Large intestine (tissue), 3 donors: ENCODE results near the gene PRICKLE2. TPM values are rescaled to one million over a fixed set of nuclear protein-coding genes. Genes with fewer than 3 reads are reported as not detected.

Source experiments
- DNase-seq, 2 donors: peaks; one replicate each; pipeline versions ENCODE4 v3.0.0 to v3.0.0-alpha.2; 2013
- H3K27ac ChIP-seq: one replicate; pipeline ENCODE4 v1.5.1; 2013; ENCODE audit warnings: low read length
- H3K27me3 ChIP-seq: 2 replicates; pipeline ENCODE4 v1.6.1; 2013; ENCODE audit warnings: low read length; ENCODE audit not compliant: control insufficient read depth, insufficient read depth
- H3K36me3 ChIP-seq: 2 replicates; pipeline ENCODE4 v1.6.1; 2013; ENCODE audit warnings: low read length; ENCODE audit not compliant: control insufficient read depth, insufficient read depth
- H3K4me1 ChIP-seq: one replicate; pipeline ENCODE4 v1.6.1; 2013; ENCODE audit warnings: low read length; ENCODE audit not compliant: control insufficient read depth, insufficient read depth
- H3K4me3 ChIP-seq: one replicate; pipeline ENCODE4 v1.5.1; 2013; ENCODE audit warnings: low read length
- H3K9me3 ChIP-seq: one replicate; pipeline ENCODE4 v1.6.1; 2013; ENCODE audit warnings: mild to moderate bottlenecking, low read depth, low read length, moderate library complexity; ENCODE audit not compliant: control insufficient read depth
- WGBS: methylation state at CpG from one replicate; pipeline ENCODE4 v1.1.5; 2013; ENCODE audit warnings: low lambda C conversion rate; ENCODE audit not compliant: insufficient coverage; 5-methylcytosine and 5-hydroxymethylcytosine counted together
- polyA plus RNA-seq: library from polyadenylated mRNA; unstranded; fragments of 120-200 nt; gene quantifications from one replicate; pipeline ENCODE4 v1.2.1, GENCODE V29; 2013

Gene PRICKLE2
- polyA plus RNA-seq, 1 donor = 10.5 TPM

DNA sequence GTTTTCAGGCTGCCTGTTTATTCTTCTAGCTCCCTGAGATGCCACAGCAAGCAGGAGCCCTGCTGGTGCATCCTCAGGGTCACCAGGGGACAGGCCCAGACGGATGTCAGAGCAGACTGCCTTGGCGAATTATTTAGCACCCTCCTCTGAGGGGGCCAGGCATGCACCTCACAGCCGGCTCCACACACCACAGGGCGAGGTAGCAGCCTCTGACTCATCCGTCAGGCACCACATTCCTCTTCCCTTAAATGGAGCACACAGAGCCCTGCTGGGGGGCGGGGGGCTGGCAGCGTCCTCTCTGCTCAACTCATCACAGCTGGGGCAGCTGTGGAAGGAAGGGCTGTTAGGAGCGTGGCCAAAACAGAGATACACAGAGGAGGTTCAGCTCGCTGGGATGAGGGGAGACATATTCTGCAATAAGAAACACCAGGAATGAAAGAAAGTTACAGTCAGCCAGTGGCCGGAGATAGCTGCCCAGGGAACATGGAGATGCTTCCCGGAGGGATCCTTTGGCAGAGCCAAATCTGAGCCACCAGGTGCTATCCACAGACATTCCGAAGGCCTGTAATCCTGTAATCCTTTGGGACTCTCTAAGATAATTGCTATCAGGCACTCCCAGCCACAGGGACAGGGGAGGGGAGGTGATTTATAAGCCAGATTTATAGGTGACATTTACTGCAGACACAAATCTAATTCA lies 13.9 kb upstream of the PRICKLE2 start:
- peak overlapping the region; percentile 47 for H3K27ac ChIP-seq
- no peaks in the 10 kb centered on the region for H3K27me3 ChIP-seq
- peak; percentile 32 to 54 for DNase-seq
- no peak overlapping the region for H3K4me3 ChIP-seq
- H3K9me3 ChIP-seq = peaks cover 6% of the 10 kb centered on the region
- WGBS = no CpG with 5 or more reads among the region's 12 CpGs
- peaks cover 6% of the 10 kb centered on the region for H3K36me3 ChIP-seq
- H3K4me1 ChIP-seq = peaks cover 4% of the 10 kb centered on the region

DNA sequence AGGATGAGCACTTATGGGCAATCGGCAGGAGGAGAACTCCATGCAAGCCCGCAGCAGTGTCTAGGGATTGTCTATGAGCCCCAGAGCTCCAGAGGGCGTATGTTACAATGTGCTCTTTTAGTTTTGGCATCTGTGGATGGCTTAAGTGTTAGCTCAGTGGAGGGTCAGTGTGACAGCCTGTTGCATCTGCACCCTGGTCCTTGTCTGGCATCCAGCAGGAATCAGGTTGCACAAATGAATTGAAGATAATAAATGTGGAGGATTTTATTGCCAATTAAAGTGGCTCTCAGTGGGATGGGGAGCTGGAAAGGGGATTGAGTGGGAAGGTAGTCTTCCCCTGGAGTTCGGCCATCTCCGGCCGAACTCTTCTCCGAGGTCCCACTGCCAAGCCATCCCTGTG lies 11.8 kb upstream of the PRICKLE2 start:
- peaks cover 6% of the 10 kb centered on the region for H3K9me3 ChIP-seq
- peaks cover 6% of the 10 kb centered on the region for H3K36me3 ChIP-seq
- no peak overlapping the region for H3K4me3 ChIP-seq
- no peak overlapping the region for H3K27ac ChIP-seq
- peaks cover 4% of the 10 kb centered on the region for H3K4me1 ChIP-seq
- no peaks in the 10 kb centered on the region for H3K27me3 ChIP-seq
- no peak for DNase-seq
- no CpG with 5 or more reads among the region's 7 CpGs for WGBS

DNA sequence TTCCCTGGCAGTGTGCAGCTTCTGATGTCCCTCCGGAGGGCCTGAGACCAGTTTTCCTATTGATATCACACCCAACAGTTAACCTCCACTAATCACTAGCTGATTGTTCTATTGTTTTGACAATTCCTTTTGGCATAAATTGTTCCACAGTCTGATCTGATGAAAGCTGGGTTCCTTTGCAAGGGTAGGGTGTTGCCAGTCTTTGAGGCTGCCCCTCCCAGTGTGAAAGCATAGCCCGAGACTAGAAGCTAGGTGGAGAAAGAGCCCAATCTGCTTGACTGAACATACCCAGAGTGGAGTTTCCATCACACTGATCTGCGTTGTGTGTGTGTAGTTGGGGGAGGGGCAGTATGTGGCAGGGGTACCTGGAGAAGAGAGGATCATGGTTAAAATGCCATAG lies 10.3 kb upstream of the PRICKLE2 start:
- Histone ChIP-seq H3K27me3 (no peaks in the 10 kb centered on the region), H3K4me3 (no peak overlapping the region), H3K9me3 (peaks cover 6% of the 10 kb centered on the region), H3K27ac (no peak overlapping the region), H3K36me3 (peaks cover 6% of the 10 kb centered on the region), H3K4me1 (peaks cover 4% of the 10 kb centered on the region)
- DNase-seq = no peak
- whole genome bisulfite sequencing = no CpG with 5 or more reads among the region's 3 CpGs

DNA sequence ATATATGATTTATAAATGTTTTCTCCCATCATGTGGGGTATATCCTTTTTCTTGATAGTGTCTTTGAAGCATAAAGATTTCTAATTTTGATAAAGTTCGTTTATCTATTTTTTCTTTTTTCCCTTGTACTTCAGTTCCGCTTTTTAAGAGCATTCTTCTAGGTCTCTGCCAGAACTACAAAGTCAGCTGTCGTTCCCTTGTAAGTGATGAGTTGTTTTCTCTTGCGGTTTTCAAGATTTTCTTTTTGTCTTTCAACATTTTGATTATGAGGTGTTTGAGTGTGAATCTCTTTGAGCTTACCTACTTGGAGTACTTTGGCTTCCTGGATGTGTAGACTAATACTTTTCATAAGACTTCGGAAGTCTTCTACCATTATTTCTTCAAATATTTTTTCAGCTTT lies 9.3 kb upstream of the PRICKLE2 start:
- H3K4me1 ChIP-seq = peaks cover 4% of the 10 kb centered on the region
- H3K27ac ChIP-seq = no peak overlapping the region
- WGBS = 97% methylated on average over 4 of the region's 5 CpGs
- no peaks in the 10 kb centered on the region for H3K27me3 ChIP-seq
- H3K4me3 ChIP-seq = no peak overlapping the region
- DNase-seq = no peak
- peaks cover 6% of the 10 kb centered on the region for H3K9me3 ChIP-seq
- H3K36me3 ChIP-seq = peaks cover 6% of the 10 kb centered on the region

DNA sequence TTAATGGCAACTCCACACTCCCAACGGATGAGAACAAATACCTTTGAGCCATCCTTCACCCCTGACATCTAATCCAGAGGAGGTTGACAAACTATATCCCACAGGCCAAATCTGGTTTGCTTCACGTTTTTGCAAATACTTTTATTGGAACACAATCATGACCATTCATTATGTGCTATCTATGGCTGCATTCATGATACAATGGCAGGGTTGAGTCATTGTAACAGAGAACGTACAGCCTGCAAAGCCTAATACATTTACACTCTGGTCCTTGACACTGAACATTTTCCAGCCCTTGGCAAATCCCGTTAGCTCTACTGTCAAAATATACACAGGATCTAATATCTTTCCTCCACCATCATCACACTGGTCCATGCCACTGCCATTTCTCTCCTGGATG lies 7.6 kb upstream of the PRICKLE2 start:
- no peak overlapping the region for H3K4me3 ChIP-seq
- H3K27ac ChIP-seq = no peak overlapping the region
- peaks cover 5% of the 10 kb centered on the region for H3K36me3 ChIP-seq
- no peak for DNase-seq
- peaks cover 6% of the 10 kb centered on the region for H3K9me3 ChIP-seq
- H3K27me3 ChIP-seq = no peaks in the 10 kb centered on the region
- no peaks in the 10 kb centered on the region for H3K4me1 ChIP-seq
- 80% methylated on average over 1 of the region's 4 CpGs for WGBS

DNA sequence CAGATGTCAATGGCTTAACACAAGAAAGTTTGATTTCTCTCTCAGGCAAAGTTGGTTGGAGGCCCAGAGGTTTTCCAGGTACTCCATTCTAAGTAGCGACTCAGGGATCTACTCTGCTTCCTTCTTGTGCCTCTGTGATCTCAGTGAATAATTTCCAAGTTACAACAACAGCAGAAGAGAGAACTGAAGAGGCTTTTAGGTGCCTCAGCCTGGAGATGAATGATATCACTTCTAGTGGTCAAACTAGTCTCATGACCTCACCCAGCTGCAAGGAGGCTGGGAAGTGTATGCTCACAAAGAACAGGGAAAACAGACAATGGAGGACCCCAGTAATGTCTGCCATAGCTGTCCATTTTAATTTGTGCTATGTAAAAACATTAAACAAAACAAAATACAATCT lies 4.6 kb upstream of the PRICKLE2 start:
- no peaks in the 10 kb centered on the region for H3K27me3 ChIP-seq
- WGBS = 100% methylated on average over 1 of the region's 1 CpG
- H3K9me3 ChIP-seq = no peaks in the 10 kb centered on the region
- no peaks in the 10 kb centered on the region for H3K4me1 ChIP-seq
- H3K4me3 ChIP-seq = no peak overlapping the region
- no peak overlapping the region for H3K27ac ChIP-seq
- no peaks in the 10 kb centered on the region for H3K36me3 ChIP-seq
- no peak for DNase-seq

DNA sequence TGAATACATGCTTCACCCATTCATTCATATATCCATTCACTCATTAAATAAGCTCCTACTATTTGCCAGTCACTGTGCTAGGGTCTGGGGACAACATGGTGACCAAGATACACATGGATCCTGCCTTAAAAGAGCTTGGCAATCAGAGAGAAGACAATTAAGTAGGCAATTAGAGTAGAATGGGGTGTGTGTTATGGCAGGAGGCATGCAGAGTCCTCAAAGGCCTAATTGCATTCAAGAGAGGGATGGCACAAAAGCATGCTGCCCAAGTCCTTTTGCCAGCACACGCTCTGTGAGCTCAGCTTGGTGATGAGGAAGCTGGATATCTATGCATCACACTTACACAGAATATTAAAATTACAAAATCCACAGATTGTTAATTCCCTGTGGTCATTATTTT lies 2.8 kb upstream of the PRICKLE2 start:
- H3K4me1 ChIP-seq = no peaks in the 10 kb centered on the region
- H3K27me3 ChIP-seq = no peaks in the 10 kb centered on the region
- H3K9me3 ChIP-seq = no peaks in the 10 kb centered on the region
- H3K36me3 ChIP-seq = no peaks in the 10 kb centered on the region
- no peak for DNase-seq
- WGBS = no CpG with 5 or more reads among the region's 1 CpG
- no peak overlapping the region for H3K27ac ChIP-seq
- no peak overlapping the region for H3K4me3 ChIP-seq

DNA sequence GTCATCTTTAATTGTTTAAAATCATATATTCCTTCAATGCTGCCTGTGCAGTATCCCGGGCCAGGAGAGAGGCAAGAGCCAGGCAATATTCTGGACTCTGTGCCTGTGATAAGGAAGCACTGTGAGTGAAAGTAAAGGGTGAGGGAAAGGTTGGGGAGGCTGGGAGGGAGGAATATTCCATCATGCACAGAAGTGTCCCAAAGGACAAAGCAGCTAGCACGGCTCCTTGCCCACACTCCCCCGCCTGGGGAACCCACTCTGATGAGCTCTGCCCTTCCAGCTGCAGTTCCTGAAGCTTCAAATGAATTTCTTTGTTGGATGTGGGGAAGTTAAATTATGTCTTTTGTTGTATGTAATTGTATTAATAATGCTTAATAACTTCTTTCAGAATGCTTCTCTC lies 1.5 kb upstream of the PRICKLE2 start:
- H3K9me3 ChIP-seq = no peaks in the 10 kb centered on the region
- 33% methylated on average over 1 of the region's 3 CpGs for WGBS
- H3K27me3 ChIP-seq = no peaks in the 10 kb centered on the region
- H3K4me3 ChIP-seq = no peak overlapping the region
- no peak overlapping the region for H3K27ac ChIP-seq
- no peak for DNase-seq
- H3K4me1 ChIP-seq = no peaks in the 10 kb centered on the region
- H3K36me3 ChIP-seq = no peaks in the 10 kb centered on the region

DNA sequence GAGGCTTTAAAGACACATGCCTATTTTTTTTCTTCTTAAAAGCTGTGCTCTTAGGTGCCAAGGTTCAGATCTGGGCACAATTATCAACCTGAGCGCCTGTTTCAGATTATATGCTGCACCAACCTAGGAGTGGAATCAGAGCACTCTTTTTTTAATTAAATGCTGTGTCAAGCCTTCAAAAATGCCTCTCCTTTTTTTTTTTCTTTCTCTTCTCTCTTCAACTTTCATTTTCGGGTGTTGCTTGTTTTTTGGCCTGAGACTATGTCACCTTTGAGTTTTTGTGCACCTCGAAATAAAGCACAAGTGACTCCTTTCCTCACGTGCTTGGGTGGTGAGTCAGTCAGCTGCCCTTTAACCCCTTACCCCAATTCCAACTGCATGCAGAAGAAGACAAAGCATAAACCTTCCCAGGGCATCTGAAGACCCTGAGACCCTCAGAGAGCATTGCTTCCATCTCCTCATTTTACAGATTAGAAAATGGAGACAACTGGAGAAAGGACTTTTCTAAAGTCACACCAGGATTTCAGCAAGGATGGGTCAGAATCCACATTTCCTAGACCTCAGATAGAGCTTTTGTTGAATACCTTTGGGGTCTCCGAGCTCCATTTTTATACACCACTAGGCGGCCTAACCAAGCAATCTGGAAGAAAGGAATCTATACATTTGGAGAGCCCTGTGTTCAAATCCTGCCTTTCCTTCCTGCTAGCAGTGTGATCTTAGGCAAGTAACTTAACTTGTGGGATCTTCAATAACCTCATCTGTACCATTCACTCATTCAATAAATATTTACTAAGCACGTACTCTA lies 631 bp upstream of the PRICKLE2 start:
- Histone ChIP-seq H3K4me1 (no peaks in the 10 kb centered on the region), H3K9me3 (no peaks in the 10 kb centered on the region), H3K27me3 (no peaks in the 10 kb centered on the region), H3K36me3 (no peaks in the 10 kb centered on the region), H3K27ac (peak overlapping the region; percentile 71), H3K4me3 (no peak overlapping the region)
- DNase-seq = no peak
- WGBS = 100% methylated on average over 1 of the region's 7 CpGs

DNA sequence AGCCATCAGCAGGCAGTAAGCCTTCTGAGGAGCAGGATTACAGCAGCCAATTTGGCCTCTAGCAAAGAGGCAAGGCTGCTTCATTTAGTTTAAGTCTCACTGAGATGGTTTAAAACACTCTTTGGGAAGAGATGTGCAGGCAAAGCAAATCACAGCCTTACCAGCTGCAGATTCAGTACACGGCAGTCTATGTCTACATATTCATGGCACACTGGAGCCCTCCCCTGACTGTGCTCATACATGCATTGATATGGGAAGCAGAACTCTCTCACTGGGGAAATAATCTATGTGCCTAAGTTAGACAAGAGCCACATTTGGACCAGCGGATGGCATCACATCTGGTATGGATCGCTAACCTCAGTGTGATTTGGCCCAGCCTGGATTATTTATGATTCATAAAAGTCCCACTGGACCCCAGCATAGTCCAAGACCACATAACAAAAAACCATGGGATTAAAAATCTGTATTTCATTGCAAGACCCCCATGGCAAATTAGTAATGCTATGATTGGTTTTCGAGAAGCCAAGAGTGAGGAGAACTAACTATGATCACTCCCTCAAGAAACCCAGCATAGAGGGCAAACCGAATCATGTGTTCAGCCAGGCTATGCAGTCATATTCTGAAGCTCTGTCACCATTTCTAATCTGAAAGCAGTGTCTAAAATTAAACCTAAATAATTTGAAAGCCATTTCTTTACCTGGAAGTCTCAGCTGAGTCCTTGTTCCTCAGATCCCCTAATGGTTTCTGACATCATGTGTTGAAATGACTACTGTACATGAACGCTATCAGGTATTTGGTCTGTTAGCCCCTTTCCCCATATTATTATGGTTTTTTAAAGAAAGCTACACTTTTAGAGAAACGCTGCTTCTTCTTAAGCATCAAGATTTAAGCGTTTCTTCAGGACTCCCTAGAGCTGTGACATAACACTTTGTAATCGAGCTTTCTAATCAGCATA lies 1.2 kb downstream of the PRICKLE2 start:
- WGBS = 100% methylated on average over 1 of the region's 9 CpGs
- no peak for DNase-seq

More for the DNA sequence above, 1.2 kb downstream of the PRICKLE2 start:
- no peaks in the 10 kb centered on the region for H3K27me3 ChIP-seq
- no peaks in the 10 kb centered on the region for H3K4me1 ChIP-seq
- no peaks in the 10 kb centered on the region for H3K36me3 ChIP-seq
- peak overlapping the region; percentile 71 for H3K27ac ChIP-seq
- peak overlapping the region; percentile 23 for H3K4me3 ChIP-seq
- no peaks in the 10 kb centered on the region for H3K9me3 ChIP-seq
